Suprapubic skin (tissue), 4 donors: Measurements from ENCODE around the gene COL23A1. TPM values are rescaled to one million over a fixed set of nuclear protein-coding genes. Genes with fewer than 3 reads are reported as not detected.

Experiments used
- DNase-seq, 2 donors: peaks; one replicate each; pipeline ENCODE4 v3.0.0-alpha.2; 2019; ENCODE audit warnings: low spot score in 2 of 2
- H3K27ac ChIP-seq: fragments of 200-600 bp; sonication (generic); one replicate; pipeline ENCODE4 v1.5.1; 2019
- H3K27me3 ChIP-seq: fragments of 200-600 bp; sonication (generic); one replicate; pipeline ENCODE4 v1.5.1; 2019
- H3K36me3 ChIP-seq: fragments of 200-600 bp; sonication (generic); one replicate; pipeline ENCODE4 v1.5.1; 2019
- H3K4me1 ChIP-seq: fragments of 200-600 bp; sonication (generic); one replicate; pipeline ENCODE4 v1.5.1; 2019
- H3K4me3 ChIP-seq: fragments of 200-600 bp; sonication (generic); one replicate; pipeline ENCODE4 v1.5.1; 2019; ENCODE audit warnings: mild to moderate bottlenecking
- H3K9me3 ChIP-seq: fragments of 200-600 bp; sonication (generic); one replicate; pipeline ENCODE4 v1.5.1; 2019
- EP300 ChIP-seq: sonication (generic); formaldehyde crosslinking; IDR thresholded peaks from one replicate; pipeline ENCODE4 v1.6.1; 2017; ENCODE audit warnings: antibody characterized with exemption
- POLR2A ChIP-seq, 2 donors: fragments of 450-650 bp; IDR thresholded peaks; one replicate each; pipeline ENCODE4 v1.6.1; 2017; ENCODE audit warnings: antibody characterized with exemption in 2 of 2, mild to moderate bottlenecking in 2 of 2, moderate library complexity in 2 of 2
- POLR2AphosphoS5 ChIP-seq, 3 donors: sonication (generic); formaldehyde crosslinking; IDR thresholded peaks; one replicate each; pipeline ENCODE4 v1.6.1; 2017; ENCODE audit warnings: antibody characterized with exemption in 3 of 3
- WGBS: methylation state at CpG from one replicate; pipeline ENCODE4 v1.1.5; 2018; 5-methylcytosine and 5-hydroxymethylcytosine counted together
- total RNA-seq, 4 donors: library from RNA; depleted of rRNA; stranded (reverse); fragments of >200 nt; gene quantifications; one replicate each; pipeline ENCODE4 v1.1.0, GENCODE V29; 2016
- TF ChIP-seq, protein P1 (sequence below), 2 donors: fragments of 200-600 bp in 1 of 2; fragments of 450-650 bp in 1 of 2; sonication (generic) in 1 of 2; IDR thresholded peaks; one replicate each; pipeline ENCODE4 v1.5.1; 2016 to 2019; ENCODE audit warnings: antibody characterized with exemption in 2 of 2, mild to moderate bottlenecking in 1 of 2, moderate library complexity in 1 of 2

The COL23A1 gene
- total RNA-seq, 4 donors from 2014 or later, result 1.6 to 4.4 (median 3.4) TPM

DNA sequence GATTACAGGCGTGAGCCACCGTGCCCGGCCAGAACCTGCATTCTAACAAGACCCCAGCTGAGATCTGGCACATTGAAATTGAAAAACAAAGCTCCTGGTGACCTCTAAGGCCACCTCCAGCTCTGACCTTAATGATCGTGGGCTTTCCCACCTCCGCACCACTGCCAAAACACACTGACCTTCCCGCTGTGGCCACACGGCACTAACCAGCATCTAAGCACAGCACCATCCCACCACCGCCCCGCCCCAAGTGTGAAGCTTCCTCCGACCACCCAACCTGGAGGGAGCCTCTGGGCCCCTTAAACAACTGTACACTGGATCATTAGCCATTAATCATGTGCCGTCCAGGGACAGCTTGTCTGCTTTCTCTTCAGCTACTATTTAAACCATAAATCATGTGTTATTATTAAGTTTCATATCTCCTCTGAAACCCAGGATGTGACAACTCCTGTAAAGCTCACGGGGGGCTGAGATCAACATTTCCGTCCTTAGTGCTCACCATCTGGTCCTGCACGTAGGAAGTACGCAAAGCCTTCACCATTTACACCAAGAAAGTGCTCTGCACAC is 80.6 kb downstream of the COL23A1 start:
- H3K27ac ChIP-seq, result no peak overlapping the region
- TF ChIP-seq POLR2AphosphoS5 (IDR thresholded peaks at IDR 0.05) (no peak), POLR2A (IDR thresholded peaks at IDR 0.05) (no peak), EP300 (no peak)
- TF ChIP-seq, protein P1, sequence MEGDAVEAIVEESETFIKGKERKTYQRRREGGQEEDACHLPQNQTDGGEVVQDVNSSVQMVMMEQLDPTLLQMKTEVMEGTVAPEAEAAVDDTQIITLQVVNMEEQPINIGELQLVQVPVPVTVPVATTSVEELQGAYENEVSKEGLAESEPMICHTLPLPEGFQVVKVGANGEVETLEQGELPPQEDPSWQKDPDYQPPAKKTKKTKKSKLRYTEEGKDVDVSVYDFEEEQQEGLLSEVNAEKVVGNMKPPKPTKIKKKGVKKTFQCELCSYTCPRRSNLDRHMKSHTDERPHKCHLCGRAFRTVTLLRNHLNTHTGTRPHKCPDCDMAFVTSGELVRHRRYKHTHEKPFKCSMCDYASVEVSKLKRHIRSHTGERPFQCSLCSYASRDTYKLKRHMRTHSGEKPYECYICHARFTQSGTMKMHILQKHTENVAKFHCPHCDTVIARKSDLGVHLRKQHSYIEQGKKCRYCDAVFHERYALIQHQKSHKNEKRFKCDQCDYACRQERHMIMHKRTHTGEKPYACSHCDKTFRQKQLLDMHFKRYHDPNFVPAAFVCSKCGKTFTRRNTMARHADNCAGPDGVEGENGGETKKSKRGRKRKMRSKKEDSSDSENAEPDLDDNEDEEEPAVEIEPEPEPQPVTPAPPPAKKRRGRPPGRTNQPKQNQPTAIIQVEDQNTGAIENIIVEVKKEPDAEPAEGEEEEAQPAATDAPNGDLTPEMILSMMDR (IDR thresholded peaks at IDR 0.05), result no peak
- no peaks in the 10 kb centered on the region for H3K9me3 ChIP-seq
- no peaks in the 10 kb centered on the region for H3K36me3 ChIP-seq
- WGBS, result 85% methylated on average over 15 of the region's 15 CpGs
- no peak for DNase-seq
- H3K4me1 ChIP-seq, result no peaks in the 10 kb centered on the region
- H3K4me3 ChIP-seq, result no peak overlapping the region
- H3K27me3 ChIP-seq, result no peaks in the 10 kb centered on the region

DNA sequence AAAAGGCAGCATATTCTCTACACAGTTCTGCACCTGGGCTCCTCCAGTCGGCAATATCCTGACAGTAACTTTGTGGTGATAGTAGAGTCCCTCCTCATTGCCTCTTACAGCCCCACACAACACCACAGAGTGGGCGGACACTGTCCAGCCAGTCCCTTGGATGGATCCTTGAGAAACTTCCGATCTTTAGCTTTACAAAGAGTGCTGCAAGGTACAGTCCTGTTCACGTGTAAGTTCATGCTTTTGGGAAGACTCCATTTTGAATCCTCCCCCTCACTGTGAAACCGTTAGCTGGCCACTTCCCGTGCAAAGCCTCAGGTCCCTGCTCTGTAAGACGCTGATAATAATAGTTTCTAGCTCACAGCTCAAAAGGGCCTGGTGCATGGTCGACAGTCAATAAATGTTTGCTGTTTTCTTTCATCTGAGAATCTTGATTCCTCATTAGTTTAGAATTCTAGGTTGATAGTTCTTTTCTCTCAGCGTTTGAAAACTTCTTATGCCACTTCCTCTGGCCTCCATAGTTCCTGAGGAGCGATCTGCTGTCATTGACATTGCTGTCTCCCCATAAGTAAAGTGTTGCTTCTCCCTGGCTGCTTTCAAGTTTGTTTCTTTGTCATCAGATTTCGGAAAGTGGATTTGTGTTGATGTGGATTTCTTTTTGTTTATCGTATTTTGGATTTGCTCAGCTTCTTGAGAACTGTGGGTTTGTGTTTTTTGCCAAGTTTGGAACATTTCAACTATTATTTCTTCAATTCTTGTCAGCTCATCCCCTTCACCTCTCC is 82.9 kb downstream of the COL23A1 start:
- no peak overlapping the region for H3K27ac ChIP-seq
- no peak for DNase-seq
- TF ChIP-seq POLR2A (IDR thresholded peaks at IDR 0.05), result no peak
- TF ChIP-seq POLR2AphosphoS5 (IDR thresholded peaks at IDR 0.05), result no peak
- TF ChIP-seq EP300, result no peak
- TF ChIP-seq, protein P1 (IDR thresholded peaks at IDR 0.05), result no peak
- no peaks in the 10 kb centered on the region for H3K4me1 ChIP-seq
- H3K27me3 ChIP-seq, result no peaks in the 10 kb centered on the region
- no peak overlapping the region for H3K4me3 ChIP-seq
- no peaks in the 10 kb centered on the region for H3K9me3 ChIP-seq
- WGBS, result 94% methylated on average over 12 of the region's 12 CpGs
- no peaks in the 10 kb centered on the region for H3K36me3 ChIP-seq

DNA sequence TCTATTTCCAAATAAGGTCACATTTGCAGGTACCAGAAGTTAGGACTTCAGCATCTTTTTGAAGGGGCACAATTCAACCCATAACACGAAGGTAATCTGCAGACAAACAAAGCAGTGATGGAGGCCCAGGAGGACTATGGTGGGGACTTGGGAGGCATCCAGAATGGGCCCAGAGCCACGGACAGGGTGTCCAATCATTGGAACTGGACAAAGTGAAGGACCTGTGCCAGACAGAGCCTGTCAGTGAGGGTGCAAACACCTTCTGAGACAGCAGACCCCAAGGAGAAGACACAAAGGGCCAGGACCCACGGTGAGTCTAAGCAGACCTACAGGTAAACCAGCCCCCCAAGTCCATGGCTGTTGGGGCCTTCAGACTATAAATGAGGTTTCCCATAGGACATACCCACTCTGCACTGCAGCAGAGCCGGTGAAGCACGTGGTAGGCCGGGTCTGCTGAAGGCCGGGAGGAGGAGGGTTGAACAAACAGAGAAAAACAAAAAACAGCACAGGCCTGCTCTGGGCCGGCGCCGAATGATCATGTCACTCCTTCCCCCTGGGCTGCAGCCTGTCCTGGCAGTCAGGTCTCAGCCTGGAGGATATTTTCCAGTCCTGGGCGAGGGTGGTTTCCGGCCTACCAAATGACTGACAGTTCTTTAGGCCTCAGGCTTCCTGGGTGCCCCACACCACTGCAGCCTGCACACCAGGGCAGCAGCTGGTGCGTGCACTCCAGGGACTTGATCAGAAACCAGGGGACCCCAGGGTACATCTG is 84.4 kb downstream of the COL23A1 start:
- TF ChIP-seq, protein P1 (IDR thresholded peaks at IDR 0.05), result no peak
- no peak for TF ChIP-seq EP300
- TF ChIP-seq POLR2AphosphoS5 (IDR thresholded peaks at IDR 0.05), result no peak
- H3K27ac ChIP-seq, result no peak overlapping the region
- 53% methylated on average over 8 of the region's 13 CpGs for WGBS
- no peaks in the 10 kb centered on the region for H3K36me3 ChIP-seq
- H3K27me3 ChIP-seq, result no peaks in the 10 kb centered on the region
- no peaks in the 10 kb centered on the region for H3K4me1 ChIP-seq
- H3K9me3 ChIP-seq, result no peaks in the 10 kb centered on the region
- no peak overlapping the region for H3K4me3 ChIP-seq
- DNase-seq, result no peak

DNA sequence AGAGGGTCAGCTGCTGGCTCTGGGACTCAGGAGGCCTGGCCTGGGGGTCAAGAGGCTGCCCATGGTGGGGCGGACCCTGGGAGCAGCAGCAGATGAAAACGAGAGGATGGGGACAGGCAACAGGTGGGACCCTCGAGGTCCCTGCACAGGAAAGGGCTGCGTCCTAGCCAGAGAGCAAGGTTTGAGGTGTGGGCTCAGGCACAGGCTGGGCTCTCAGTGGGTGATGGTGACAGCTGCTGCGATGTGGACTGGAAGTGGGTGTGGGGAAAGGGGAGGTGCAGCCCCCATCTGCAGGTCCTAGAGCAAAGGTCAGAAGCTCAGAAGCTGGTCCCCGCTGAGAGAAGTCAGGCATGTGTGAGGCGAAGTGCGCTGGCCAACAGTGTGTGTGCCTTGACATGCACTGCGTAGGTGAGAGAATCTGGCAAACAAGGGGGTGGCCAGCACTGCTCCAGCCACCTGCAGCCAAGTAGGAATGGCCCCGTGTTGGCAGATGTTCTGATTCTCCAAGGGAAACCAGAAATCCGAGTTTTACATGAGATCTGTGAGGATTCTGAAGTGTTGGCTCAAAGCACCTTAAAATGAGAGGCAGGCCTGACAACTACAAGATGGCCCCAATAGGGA is 85.7 kb downstream of the COL23A1 start:
- TF ChIP-seq POLR2AphosphoS5 (IDR thresholded peaks at IDR 0.05) (no peak), POLR2A (IDR thresholded peaks at IDR 0.05) (no peak), EP300 (no peak)
- TF ChIP-seq, protein P1 (IDR thresholded peaks at IDR 0.05), result no peak

More for the DNA sequence above, 85.7 kb downstream of the COL23A1 start:
- DNase-seq, result no peak
- Histone ChIP-seq H3K4me1 (no peaks in the 10 kb centered on the region), H3K27ac (no peak overlapping the region), H3K4me3 (no peak overlapping the region), H3K27me3 (no peaks in the 10 kb centered on the region), H3K36me3 (no peaks in the 10 kb centered on the region), H3K9me3 (no peaks in the 10 kb centered on the region)
- 86% methylated on average over 11 of the region's 11 CpGs for WGBS
